Peyer's patch (tissue), 4 donors: Measurements from ENCODE around the gene TRIM38.

ENCODE experiments used
- POLR2A ChIP-seq, 2 donors: fragments of 450-650 bp; IDR thresholded peaks; one replicate each; pipeline ENCODE4 v1.5.1; 2017; ENCODE audit warnings: antibody characterized with exemption in 2 of 2, mild to moderate bottlenecking in 2 of 2, moderate library complexity in 2 of 2
- TF ChIP-seq, protein P1 (sequence below), 6 experiments: fragments of 450-650 bp in 4 of 6; fragments of 200-600 bp in 2 of 6; sonication (generic) in 1 of 6; IDR thresholded peaks; one replicate each; pipeline ENCODE4 v1.5.1; 2017 to 2019; ENCODE audit warnings: antibody characterized with exemption in 6 of 6, mild to moderate bottlenecking in 3 of 6, moderate library complexity in 1 of 6

DNA sequence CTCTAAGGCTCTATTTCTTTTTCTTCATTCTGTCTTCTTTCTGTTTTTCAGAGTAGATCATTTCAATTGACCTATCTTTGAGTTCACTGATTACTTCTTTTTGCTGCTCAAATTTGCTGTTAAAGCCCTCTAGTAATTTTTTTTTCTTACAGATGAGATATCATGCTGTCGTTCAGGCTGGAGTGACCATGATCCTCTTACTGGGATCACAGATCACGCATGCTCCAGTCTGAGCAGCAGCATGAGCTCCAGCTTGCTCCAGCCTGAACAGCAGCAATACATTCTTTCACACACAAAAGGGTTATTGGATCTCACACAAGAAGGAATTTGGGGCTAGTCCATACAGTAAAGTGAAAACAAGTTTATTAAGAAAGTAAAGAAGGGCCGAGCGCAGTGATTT lies 12.3 kb upstream of the TRIM38 start:
- TF ChIP-seq, protein P1, sequence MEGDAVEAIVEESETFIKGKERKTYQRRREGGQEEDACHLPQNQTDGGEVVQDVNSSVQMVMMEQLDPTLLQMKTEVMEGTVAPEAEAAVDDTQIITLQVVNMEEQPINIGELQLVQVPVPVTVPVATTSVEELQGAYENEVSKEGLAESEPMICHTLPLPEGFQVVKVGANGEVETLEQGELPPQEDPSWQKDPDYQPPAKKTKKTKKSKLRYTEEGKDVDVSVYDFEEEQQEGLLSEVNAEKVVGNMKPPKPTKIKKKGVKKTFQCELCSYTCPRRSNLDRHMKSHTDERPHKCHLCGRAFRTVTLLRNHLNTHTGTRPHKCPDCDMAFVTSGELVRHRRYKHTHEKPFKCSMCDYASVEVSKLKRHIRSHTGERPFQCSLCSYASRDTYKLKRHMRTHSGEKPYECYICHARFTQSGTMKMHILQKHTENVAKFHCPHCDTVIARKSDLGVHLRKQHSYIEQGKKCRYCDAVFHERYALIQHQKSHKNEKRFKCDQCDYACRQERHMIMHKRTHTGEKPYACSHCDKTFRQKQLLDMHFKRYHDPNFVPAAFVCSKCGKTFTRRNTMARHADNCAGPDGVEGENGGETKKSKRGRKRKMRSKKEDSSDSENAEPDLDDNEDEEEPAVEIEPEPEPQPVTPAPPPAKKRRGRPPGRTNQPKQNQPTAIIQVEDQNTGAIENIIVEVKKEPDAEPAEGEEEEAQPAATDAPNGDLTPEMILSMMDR (IDR thresholded peaks at IDR 0.05) = no peak
- no peak for TF ChIP-seq POLR2A (IDR thresholded peaks at IDR 0.05)
